ENCODE results near the gene VPS35L.

DNA sequence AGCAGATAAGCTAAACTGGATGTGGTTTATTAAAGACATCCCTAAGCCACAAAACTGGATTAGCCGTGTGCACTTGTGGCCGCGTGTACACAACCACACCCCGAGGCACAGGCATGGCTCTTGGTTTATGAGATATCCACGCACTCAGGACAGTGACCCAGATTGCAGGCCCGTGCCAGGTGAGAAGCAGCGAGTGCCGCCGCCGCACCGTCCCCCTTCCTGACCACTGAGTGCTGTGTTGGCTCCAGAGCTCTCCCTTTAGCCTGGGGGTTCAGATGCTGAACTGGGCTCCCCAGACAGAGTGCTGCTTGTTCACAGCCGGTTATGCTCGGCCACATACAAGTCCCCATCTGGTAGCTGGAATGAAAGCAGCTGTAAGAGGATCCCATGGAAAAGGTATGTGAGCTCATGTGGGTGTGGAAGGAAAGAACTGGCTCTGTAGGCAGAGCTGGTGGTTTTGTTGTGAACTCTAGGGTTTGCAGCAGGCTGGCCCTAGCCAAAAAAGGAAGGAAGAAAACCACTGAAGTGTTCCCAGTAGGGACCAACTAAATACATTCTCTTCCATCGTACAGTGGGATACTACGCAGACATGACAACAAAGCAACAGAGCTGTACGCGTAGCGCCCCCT lies 133.0 kb downstream of the VPS35L start:
- TF ChIP-seq POLR2A (IDR thresholded peaks at IDR 0.05; ENCODE audit: low read length) = no peak
- TF ChIP-seq GATA1 (IDR thresholded peaks at IDR 0.05; ENCODE audit: low read depth, low read length) = no peak
